Measurements from ENCODE around the gene PHF11. TPM values are rescaled to one million over a fixed set of nuclear protein-coding genes. Genes with fewer than 3 reads are reported as not detected.

PHF11 gene
- total RNA-seq, 2 donors from 2014 or later, result 39.3 to 51.1 TPM

GRCh38 chr13:49533591-49534269 lies 38.0 kb downstream of the PHF11 start:
- no peaks in the 10 kb centered on the region for H3K27me3 ChIP-seq (replicated peaks; ENCODE audit: insufficient read depth)
- no peaks in the 10 kb centered on the region for H3K36me3 ChIP-seq
- peaks cover 3 to 19% of the 10 kb centered on the region in 2 donors for H3K4me1 ChIP-seq (ENCODE audit: control insufficient read depth in 1 of 2, low read depth in 2 of 2)
- H3K4me3 ChIP-seq, result no peak overlapping the region
- TF ChIP-seq CTCF (IDR thresholded peaks at IDR 0.05), result no peak
- DNase-seq (ENCODE audit: low spot score), result no peak
- H3K9me3 ChIP-seq, result no peaks in the 10 kb centered on the region
- no peak overlapping the region for H3K27ac ChIP-seq
- no peak for ATAC-seq (ENCODE audit: insufficient number of reproducible peaks, low FRiP score, low read depth)

- Histone ChIP-seq H3K27ac (no peak overlapping the region), H3K4me3 (no peak overlapping the region), H3K27me3 (replicated peaks; ENCODE audit: insufficient read depth) (no peaks in the 10 kb centered on the region), H3K9me3 (no peaks in the 10 kb centered on the region), H3K36me3 (peaks cover 5% of the 10 kb centered on the region), H3K4me1 (ENCODE audit: control insufficient read depth in 1 of 2, low read depth in 2 of 2) (peaks cover 3 to 19% of the 10 kb centered on the region in 2 donors)
- ATAC-seq (ENCODE audit: insufficient number of reproducible peaks, low FRiP score, low read depth) (no peak), DNase-seq (ENCODE audit: low spot score) (no peak)
- no peak for TF ChIP-seq CTCF (IDR thresholded peaks at IDR 0.05)
Measured at GRCh38 chr13:49536144-49536873, 40.6 kb downstream of the PHF11 start.

DNA sequence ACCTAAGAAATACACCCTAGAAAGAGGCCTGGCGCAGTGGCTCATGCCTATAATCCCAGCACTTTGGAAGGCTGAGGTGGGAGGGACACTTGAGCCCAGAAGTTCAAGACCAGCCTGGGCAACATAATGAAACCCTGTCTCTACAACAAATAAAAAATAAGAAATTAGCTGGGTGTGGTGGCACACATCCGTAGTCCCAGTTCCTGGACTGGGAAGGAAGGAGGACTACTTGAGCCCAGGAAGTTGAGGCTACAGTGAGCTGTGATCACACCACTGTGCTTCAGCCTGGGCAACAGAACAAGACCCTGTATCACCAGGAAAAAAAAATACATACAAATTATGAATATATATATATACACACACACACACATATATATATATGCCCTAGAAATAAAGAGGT lies 42.7 kb downstream of the PHF11 start:
- no peak for TF ChIP-seq CTCF (IDR thresholded peaks at IDR 0.05)
- no peak for DNase-seq (ENCODE audit: low spot score)
- Histone ChIP-seq H3K9me3 (no peaks in the 10 kb centered on the region), H3K27me3 (replicated peaks; ENCODE audit: insufficient read depth) (no peaks in the 10 kb centered on the region), H3K4me1 (ENCODE audit: control insufficient read depth in 1 of 2, low read depth in 2 of 2) (peaks cover 3 to 10% of the 10 kb centered on the region in 2 donors), H3K36me3 (peaks cover 5% of the 10 kb centered on the region), H3K4me3 (no peak overlapping the region), H3K27ac (no peak overlapping the region)
- ATAC-seq (ENCODE audit: insufficient number of reproducible peaks, low FRiP score, low read depth), result no peak

DNA sequence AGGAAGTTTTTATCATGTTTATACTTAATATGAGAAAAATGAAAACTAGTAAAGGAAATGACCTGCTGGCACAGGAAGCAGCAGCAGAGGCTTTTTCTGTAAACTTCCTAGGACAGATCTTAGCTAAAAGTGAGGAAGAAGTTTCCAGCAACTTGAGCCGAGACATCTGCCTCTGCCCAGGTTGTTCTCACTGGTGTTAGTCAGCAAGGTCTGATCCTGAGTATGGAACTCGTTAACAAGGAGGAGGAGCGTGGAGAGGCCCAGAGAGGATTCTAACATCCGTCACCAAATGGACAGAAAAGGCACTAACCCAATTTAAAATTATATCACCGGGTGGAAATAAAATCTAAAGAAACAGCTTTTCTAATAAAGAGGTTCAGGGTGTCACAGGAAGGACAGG lies 43.6 kb downstream of the PHF11 start:
- Histone ChIP-seq H3K4me1 (ENCODE audit: control insufficient read depth in 1 of 2, low read depth in 2 of 2) (peaks cover 0 to 1% of the 10 kb centered on the region in 2 donors), H3K27me3 (replicated peaks; ENCODE audit: insufficient read depth) (no peaks in the 10 kb centered on the region), H3K36me3 (peaks cover 12% of the 10 kb centered on the region), H3K9me3 (no peaks in the 10 kb centered on the region), H3K27ac (no peak overlapping the region), H3K4me3 (no peak overlapping the region)
- DNase-seq (ENCODE audit: low spot score) (no peak), ATAC-seq (ENCODE audit: insufficient number of reproducible peaks, low FRiP score, low read depth) (no peak)
- TF ChIP-seq CTCF (IDR thresholded peaks at IDR 0.05), result no peak

DNA sequence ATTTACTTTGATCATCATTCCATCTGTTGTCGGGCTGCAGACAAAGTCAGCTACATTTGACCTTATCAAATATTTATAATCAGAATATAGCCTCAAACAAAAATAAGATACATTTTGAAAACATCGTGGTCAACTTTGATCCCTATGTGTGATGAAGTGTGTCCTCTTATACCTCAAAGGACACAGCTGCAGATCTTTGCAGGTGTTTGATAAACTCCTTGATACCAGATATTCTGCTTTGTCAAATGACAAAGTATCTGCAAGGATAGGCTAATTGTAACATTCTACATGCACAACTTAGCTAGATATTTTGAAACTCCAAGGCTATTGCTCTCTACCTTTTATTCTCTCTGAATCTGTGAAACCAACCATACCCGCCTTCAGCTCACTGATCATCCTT lies 44.0 kb downstream of the PHF11 start:
- H3K27me3 ChIP-seq (replicated peaks; ENCODE audit: insufficient read depth), result no peaks in the 10 kb centered on the region
- H3K4me1 ChIP-seq (ENCODE audit: control insufficient read depth in 1 of 2, low read depth in 2 of 2), result no peaks in the 10 kb centered on the region
- no peak overlapping the region for H3K27ac ChIP-seq
- no peaks in the 10 kb centered on the region for H3K9me3 ChIP-seq
- H3K4me3 ChIP-seq, result no peak overlapping the region
- TF ChIP-seq CTCF (IDR thresholded peaks at IDR 0.05), result no peak
- no peak for ATAC-seq (ENCODE audit: insufficient number of reproducible peaks, low FRiP score, low read depth)
- no peak for DNase-seq (ENCODE audit: low spot score)
- H3K36me3 ChIP-seq, result peaks cover 12% of the 10 kb centered on the region

Data from thoracic aorta (tissue), 2 donors.